ENCODE data around the gene TCHHL1.

DNA sequence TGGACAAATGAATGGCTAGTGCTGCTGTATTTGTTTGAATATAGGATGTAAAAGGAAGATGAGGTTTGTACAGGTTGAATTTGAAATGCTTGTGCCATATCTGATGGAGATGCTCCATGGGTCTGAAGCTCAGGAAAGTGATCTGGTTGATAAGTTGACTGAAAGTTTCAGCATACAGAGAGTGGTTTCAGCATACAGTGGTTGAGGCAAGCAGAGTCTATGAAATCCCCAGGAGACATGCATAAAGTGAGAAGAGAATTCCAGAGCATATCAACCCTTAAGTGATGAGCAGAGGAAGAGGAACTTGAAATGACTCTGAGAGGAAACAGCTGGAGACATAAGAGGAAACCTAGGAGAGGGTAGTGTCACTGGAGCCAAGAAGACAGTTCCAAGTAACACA lies 21.7 kb downstream of the TCHHL1 start:
- TF ChIP-seq, protein P1, sequence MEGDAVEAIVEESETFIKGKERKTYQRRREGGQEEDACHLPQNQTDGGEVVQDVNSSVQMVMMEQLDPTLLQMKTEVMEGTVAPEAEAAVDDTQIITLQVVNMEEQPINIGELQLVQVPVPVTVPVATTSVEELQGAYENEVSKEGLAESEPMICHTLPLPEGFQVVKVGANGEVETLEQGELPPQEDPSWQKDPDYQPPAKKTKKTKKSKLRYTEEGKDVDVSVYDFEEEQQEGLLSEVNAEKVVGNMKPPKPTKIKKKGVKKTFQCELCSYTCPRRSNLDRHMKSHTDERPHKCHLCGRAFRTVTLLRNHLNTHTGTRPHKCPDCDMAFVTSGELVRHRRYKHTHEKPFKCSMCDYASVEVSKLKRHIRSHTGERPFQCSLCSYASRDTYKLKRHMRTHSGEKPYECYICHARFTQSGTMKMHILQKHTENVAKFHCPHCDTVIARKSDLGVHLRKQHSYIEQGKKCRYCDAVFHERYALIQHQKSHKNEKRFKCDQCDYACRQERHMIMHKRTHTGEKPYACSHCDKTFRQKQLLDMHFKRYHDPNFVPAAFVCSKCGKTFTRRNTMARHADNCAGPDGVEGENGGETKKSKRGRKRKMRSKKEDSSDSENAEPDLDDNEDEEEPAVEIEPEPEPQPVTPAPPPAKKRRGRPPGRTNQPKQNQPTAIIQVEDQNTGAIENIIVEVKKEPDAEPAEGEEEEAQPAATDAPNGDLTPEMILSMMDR (IDR thresholded peaks at IDR 0.05) = no peak
- TF ChIP-seq POLR2A (IDR thresholded peaks at IDR 0.05) = no peak
- TF ChIP-seq POLR2AphosphoS5 (IDR thresholded peaks at IDR 0.05) = no peak
